K562 (cell line): ENCODE data around the gene SUMF1. TPM values are rescaled to one million over a fixed set of nuclear protein-coding genes. Genes with fewer than 3 reads are reported as not detected.
A peak's percentile ranks its signal among the peaks of the same experiment; 100 is the strongest.

ENCODE experiments used
- ARHGAP35 ChIP-seq: fragments of 450-650 bp; IDR thresholded peaks from 2 replicates; pipeline ENCODE4 v1.6.1; 2018; ENCODE audit not compliant: partially characterized antibody
- ARID1B ChIP-seq: fragments of 450-650 bp; IDR thresholded peaks from 2 replicates; pipeline ENCODE4 v1.6.1; 2016; ENCODE audit warnings: antibody characterized with exemption, mild to moderate bottlenecking, inconsistent platforms
- CBFA2T3 ChIP-seq: fragments of 450-650 bp; IDR thresholded peaks from 2 replicates; pipeline ENCODE4 v1.6.1; 2017
- CEBPG ChIP-seq, 3 experiments: fragments of 200-800 bp in 1 of 3; sonication (Bioruptor generic) in 1 of 3; sonication (generic) in 1 of 3; formaldehyde crosslinking in 1 of 3; IDR thresholded peaks in 2 of 3; conservative IDR thresholded peaks in 1 of 3; 2 replicates each; pipeline versions ENCODE4 v1.6.1 to v1.8.0; 2016 to 2022; ENCODE audit warnings: missing compliant biosample characterization in 2 of 3, missing genetic modification characterization in 2 of 3, mild to moderate bottlenecking in 1 of 3, missing genetic modification reagents in 1 of 3
- CHD2 ChIP-seq: IDR thresholded peaks from 2 replicates; pipeline ENCODE4 v1.6.1; 2011; ENCODE audit warnings: low read depth, low read length
- EHMT2 ChIP-seq: fragments of 450-650 bp; IDR thresholded peaks from 2 replicates; pipeline ENCODE4 v1.6.1; 2018; ENCODE audit warnings: antibody characterized with exemption
- JUND ChIP-seq, 2 experiments: IDR thresholded peaks; 2 replicates in 1 of 2; 3 replicates in 1 of 2; pipeline ENCODE4 v1.6.1; 2011; ENCODE audit warnings: borderline replicate concordance in 2 of 2, low read depth in 2 of 2, low read length in 2 of 2, improper control_type of control experiment in 1 of 2, missing biosample characterization in 1 of 2, missing genetic modification characterization in 1 of 2, missing genetic modification reagents in 1 of 2
- NFE2L1 ChIP-seq: fragments of 450-650 bp; IDR thresholded peaks from 2 replicates; pipeline ENCODE4 v1.6.1; 2016; ENCODE audit warnings: missing genetic modification characterization, low read depth, mild to moderate bottlenecking, missing compliant biosample characterization, moderate library complexity, borderline replicate concordance
- PHB2 ChIP-seq: fragments of 450-650 bp; IDR thresholded peaks from 2 replicates; pipeline ENCODE4 v1.6.1; 2017; ENCODE audit warnings: low read depth
- POLR2G ChIP-seq: fragments of 200-400 bp; formaldehyde crosslinking; IDR thresholded peaks from 2 replicates; pipeline ENCODE4 v1.6.1; 2017; ENCODE audit warnings: low read depth, mild to moderate bottlenecking, antibody characterized with exemption, low read length, moderate library complexity
- SMARCE1 ChIP-seq: fragments of 450-650 bp; IDR thresholded peaks from 2 replicates; pipeline ENCODE4 v1.7.1; 2016; ENCODE audit warnings: mild to moderate bottlenecking
- TAF1 ChIP-seq: IDR thresholded peaks from 2 replicates; pipeline ENCODE4 v1.6.1; 2011; ENCODE audit warnings: mild to moderate bottlenecking, low read length, moderate library complexity; ENCODE audit not compliant: insufficient read depth, control insufficient read depth, severe bottlenecking; ENCODE audit errors: extremely low read depth
- TEAD1 ChIP-seq, 2 experiments: fragments of 450-650 bp in 1 of 2; sonication (generic) in 1 of 2; formaldehyde crosslinking; IDR thresholded peaks; 2 replicates each; pipeline versions ENCODE4 v1.4.0 to v1.8.0; 2020 to 2022; ENCODE audit warnings: mild to moderate bottlenecking in 2 of 2, missing genetic modification reagents in 1 of 2
- ZFP1 ChIP-seq: fragments of 450-650 bp; formaldehyde crosslinking; IDR thresholded peaks from 2 replicates; pipeline ENCODE4 v1.4.0; 2020; ENCODE audit warnings: mild to moderate bottlenecking, mixed read lengths
- ZNF316 ChIP-seq: fragments of 450-650 bp; IDR thresholded peaks from 2 replicates; pipeline ENCODE4 v1.6.1; 2016
- ZNF561 ChIP-seq: fragments of 450-650 bp; formaldehyde crosslinking; conservative IDR thresholded peaks from 2 replicates; pipeline ENCODE4 v1.4.0; 2020; ENCODE audit warnings: mild to moderate bottlenecking, moderate library complexity
- polyA plus RNA-seq, 8 experiments: library from polyadenylated mRNA; depleted of rRNA in 4 of 8; stranded (reverse) in 5 of 8; unstranded in 3 of 8; fragments of >200 nt; fragmentation: Nextera tagmentation in 2 of 8; fragmentation: Illumina TruSeq in 1 of 8; extraction: Ambion mirVana in 2 of 8; extraction: Trizol in 1 of 8; gene quantifications; 2 replicates each; pipeline versions ENCODE4 v1.2.1 to v1.2.3, GENCODE V29; 2011 to 2014; ENCODE audit warnings: inconsistent platforms in 1 of 8, missing spikeins in 1 of 8
- total RNA-seq, 7 experiments: library from RNA; depleted of rRNA in 6 of 7; stranded (reverse); fragments of >200 nt in 6 of 7; fragmentation: Illumina TruSeq in 2 of 7; extraction: Trizol in 2 of 7; gene quantifications; 2 replicates each; pipeline versions ENCODE4 v1.2.1 to v1.2.3, GENCODE V29; 2011 to 2021; ENCODE audit warnings: low replicate concordance in 1 of 7
- TF ChIP-seq, protein P1 (sequence below): sonication (generic); formaldehyde crosslinking; IDR thresholded peaks from 2 replicates; pipeline ENCODE4 v1.8.1; 2023; ENCODE audit warnings: mild to moderate bottlenecking, missing genetic modification reagents
- TF ChIP-seq, protein P2 (sequence below): fragments of 250-450 bp; sonication (Bioruptor Pico); IDR thresholded peaks from 2 replicates; pipeline ENCODE4 v1.5.0; 2020; ENCODE audit warnings: mild to moderate bottlenecking
- TF ChIP-seq, protein P3 (sequence below): fragments of 150-350 bp; conservative IDR thresholded peaks from 2 replicates; pipeline ENCODE4 v1.6.1; 2014; ENCODE audit warnings: low read length

SUMF1 gene
- total and polyA plus RNA-seq, 9 of the 15 experiments (the other 6 are each of a cell fraction or from before 2014, with no cell fraction given) = 1.3 to 7.4 (median 4.2) TPM

DNA sequence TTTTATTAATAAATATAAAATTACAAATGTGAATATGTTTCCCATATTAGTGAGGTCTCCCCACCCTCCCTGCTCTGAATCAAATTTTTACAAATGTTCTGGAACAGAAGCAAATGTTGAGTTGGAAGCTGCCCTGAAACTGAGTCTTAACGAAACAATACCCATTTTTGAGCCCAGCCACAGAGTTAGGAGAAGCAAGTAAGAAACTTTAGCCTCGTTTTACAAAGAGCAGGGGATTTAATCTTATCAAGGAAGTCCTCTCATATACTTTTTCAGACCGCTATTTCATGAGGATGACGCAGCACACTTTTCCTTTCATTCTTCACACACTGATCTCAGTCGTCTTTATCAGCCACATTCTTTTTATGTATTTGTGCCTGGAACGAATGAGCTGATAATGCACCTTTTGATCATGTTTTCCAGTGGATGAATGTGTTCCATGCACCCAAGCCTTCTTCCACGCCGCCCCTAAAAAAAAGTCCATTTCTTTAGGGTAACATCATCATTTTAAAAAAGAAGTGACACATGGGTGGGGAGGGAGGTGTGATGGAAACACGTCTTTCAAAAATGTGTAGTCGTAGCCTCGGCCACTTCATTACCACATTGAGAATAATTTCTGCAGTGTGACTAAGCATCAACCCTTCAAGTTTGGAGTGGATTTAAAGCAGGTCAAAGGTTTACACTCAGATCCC is 115.8 kb downstream of the SUMF1 start (continued):
- TF ChIP-seq, protein P1, sequence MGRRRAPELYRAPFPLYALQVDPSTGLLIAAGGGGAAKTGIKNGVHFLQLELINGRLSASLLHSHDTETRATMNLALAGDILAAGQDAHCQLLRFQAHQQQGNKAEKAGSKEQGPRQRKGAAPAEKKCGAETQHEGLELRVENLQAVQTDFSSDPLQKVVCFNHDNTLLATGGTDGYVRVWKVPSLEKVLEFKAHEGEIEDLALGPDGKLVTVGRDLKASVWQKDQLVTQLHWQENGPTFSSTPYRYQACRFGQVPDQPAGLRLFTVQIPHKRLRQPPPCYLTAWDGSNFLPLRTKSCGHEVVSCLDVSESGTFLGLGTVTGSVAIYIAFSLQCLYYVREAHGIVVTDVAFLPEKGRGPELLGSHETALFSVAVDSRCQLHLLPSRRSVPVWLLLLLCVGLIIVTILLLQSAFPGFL (CRISPR knock-in tag) = 0 out of 2 replicates have a peak, but pooled peaks have one; percentile 52
- TF ChIP-seq ARID1B (peak; percentile 80), ZNF316 (peak; percentile 97), SMARCE1 (peak; percentile 86), TEAD1 (CRISPR knock-in tag; IDR thresholded peaks at IDR 0.05) (peak; percentile 43 to 73; a peak in 1 of 4 replicates), ARHGAP35 (no peak), PHB2 (no peak), JUND (IDR thresholded peaks at IDR 0.05; ENCODE audit: borderline replicate concordance, low read depth, low read length) (peak; percentile 77), JUND (tag; IDR thresholded peaks at IDR 0.05; ENCODE audit: borderline replicate concordance, low read depth, low read length) (peak; percentile 53; the same call in 1 of the 3 replicates), ZNF561 (CRISPR knock-in tag) (no peak), ZFP1 (no peak), CBFA2T3 (peak; percentile 72), TAF1 (no peak), EHMT2 (0 out of 2 replicates have a peak, but pooled peaks have one; percentile 49), POLR2G (no peak), CEBPG (CRISPR knock-in tag; IDR thresholded peaks at IDR 0.05) (0 out of 2 replicates have a peak, but pooled peaks have one; percentile 25), CEBPG (tag; conservative IDR thresholded peaks at IDR 0.05 in 1 of 2, IDR thresholded peaks at IDR 0.05 in 1 of 2) (no peak), NFE2L1 (peak; percentile 73), CHD2 (no peak)
- TF ChIP-seq, protein P2, sequence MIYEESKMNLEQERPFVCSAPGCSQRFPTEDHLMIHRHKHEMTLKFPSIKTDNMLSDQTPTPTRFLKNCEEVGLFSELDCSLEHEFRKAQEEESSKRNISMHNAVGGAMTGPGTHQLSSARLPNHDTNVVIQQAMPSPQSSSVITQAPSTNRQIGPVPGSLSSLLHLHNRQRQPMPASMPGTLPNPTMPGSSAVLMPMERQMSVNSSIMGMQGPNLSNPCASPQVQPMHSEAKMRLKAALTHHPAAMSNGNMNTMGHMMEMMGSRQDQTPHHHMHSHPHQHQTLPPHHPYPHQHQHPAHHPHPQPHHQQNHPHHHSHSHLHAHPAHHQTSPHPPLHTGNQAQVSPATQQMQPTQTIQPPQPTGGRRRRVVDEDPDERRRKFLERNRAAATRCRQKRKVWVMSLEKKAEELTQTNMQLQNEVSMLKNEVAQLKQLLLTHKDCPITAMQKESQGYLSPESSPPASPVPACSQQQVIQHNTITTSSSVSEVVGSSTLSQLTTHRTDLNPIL (CRISPR knock-in tag) = no peak
- TF ChIP-seq, protein P3, sequence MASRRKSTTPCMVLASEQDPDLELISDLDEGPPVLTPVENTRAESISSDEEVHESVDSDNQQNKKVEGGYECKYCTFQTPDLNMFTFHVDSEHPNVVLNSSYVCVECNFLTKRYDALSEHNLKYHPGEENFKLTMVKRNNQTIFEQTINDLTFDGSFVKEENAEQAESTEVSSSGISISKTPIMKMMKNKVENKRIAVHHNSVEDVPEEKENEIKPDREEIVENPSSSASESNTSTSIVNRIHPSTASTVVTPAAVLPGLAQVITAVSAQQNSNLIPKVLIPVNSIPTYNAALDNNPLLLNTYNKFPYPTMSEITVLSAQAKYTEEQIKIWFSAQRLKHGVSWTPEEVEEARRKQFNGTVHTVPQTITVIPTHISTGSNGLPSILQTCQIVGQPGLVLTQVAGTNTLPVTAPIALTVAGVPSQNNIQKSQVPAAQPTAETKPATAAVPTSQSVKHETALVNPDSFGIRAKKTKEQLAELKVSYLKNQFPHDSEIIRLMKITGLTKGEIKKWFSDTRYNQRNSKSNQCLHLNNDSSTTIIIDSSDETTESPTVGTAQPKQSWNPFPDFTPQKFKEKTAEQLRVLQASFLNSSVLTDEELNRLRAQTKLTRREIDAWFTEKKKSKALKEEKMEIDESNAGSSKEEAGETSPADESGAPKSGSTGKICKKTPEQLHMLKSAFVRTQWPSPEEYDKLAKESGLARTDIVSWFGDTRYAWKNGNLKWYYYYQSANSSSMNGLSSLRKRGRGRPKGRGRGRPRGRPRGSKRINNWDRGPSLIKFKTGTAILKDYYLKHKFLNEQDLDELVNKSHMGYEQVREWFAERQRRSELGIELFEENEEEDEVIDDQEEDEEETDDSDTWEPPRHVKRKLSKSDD = no peak
